Measurements from ENCODE around the gene ZNF319.

GRCh38 chr16:58018803-58019202 lies 18.3 kb upstream of the ZNF319 start:
- TF ChIP-seq GATA2 (IDR thresholded peaks at IDR 0.05; ENCODE audit: low read depth, low read length) (no peak), GATA3 (IDR thresholded peaks at IDR 0.05; ENCODE audit: low read depth, low read length) (no peak)

All from SH-SY5Y (cell line).